Hepatocyte (in vitro differentiated cells): ENCODE measurements around the gene ADAMTS13.

Experiments
- CTCF ChIP-seq: fragments of 200-600 bp; sonication (generic); IDR thresholded peaks from 2 replicates; pipeline ENCODE4 v1.5.1; 2016; ENCODE audit warnings: antibody characterized with exemption, mild to moderate bottlenecking; ENCODE audit not compliant: poor library complexity
- EZH2 ChIP-seq: fragments of 200-600 bp; sonication (generic); IDR thresholded peaks from 2 replicates; pipeline ENCODE4 v1.6.1; 2016; ENCODE audit warnings: antibody characterized with exemption, mild to moderate bottlenecking, borderline replicate concordance
- EZH2phosphoT487 ChIP-seq: fragments of 200-600 bp; sonication (generic); IDR thresholded peaks from one replicate; pipeline ENCODE4 v1.6.1; 2018; ENCODE audit warnings: antibody characterized with exemption, mild to moderate bottlenecking, low read depth, moderate library complexity; ENCODE audit not compliant: unreplicated experiment, severe bottlenecking

DNA sequence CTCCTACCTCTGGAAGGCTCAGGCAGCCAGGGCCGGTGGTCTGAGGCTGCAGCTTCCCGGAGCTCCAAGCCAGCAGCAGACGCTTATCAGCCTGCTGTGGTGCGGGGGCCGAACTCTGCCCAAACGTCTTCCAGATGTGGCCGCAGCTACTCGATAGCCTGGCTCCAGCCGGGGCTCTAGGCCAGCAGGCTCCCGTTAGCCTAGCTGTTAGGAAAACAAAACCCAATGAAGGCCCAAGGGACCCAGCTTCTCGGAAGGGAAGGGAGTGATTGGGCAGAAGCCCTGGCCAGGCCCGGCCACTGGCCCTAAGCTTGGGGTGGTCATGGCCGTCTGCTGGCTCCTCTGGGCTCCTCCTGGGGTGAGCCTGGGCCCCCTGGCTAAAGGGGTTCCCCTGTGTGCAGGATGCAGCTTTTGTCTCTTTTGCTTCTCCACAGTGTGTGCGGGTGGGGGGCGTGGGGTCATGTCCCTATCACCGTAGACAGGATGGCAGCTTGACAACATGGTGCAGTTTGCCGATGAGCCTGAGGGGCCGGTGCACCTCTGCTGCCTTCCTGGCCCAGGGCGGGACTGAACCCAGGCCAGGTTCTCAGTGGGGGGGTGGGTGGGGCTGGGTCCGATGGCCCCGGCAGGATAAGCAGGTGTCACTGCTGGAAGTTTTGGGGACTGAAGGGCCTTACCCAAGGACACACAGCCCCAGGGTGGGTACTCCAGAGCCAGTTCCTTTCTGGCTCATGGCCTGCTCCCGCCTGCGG is 83.9 kb downstream of the ADAMTS13 start:
- TF ChIP-seq CTCF: no peak
- no peak for TF ChIP-seq EZH2phosphoT487
- TF ChIP-seq EZH2: no peak
